CD4-positive, alpha-beta T cell treated with Interleukin-17A for 1 hour (primary cell): ENCODE data around the gene SNAI3.
A peak's percentile ranks its signal among the peaks of the same experiment; 100 is the strongest.

ENCODE experiments used
- DNase-seq: peaks from one replicate; pipeline ENCODE4 v3.0.0-alpha.2; 2020

Gene SNAI3

DNA sequence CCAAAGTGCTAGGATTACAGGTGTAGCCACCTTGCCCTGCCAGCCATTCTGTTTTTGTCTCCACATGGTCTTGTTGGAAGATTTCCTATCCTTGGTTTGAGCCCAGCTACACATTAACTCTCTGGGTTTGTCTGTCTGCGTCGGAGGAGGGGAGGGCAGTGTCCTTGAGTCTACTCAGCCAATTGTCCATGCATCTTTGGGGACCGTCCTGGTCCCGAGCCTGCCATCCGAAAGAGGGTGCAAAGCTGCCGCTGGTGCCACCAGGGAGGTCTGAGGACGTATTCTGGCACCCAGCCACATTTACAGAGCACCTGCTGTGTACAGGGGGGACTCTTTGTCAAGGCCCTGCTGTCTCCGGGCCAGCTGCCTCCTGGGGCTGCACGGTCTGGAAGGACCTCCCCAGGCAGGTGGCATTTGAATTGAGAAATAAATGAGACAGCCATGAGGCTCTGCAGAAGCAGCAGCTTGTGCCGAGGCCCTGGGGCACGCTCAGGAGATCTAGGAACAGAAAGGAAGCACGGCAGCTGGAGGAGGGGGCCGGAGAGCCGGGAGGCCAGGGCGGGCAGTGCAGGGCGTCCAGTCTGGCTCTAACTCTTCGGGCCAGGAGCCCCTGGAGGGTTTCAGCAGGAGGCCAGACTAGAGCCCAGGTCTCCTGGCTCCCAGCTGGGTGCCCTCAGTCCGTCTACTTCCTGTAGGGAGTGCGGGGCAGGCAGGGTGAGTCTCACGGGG lies 36.9 kb downstream of the SNAI3 start:
- DNase-seq, result no peak

DNA sequence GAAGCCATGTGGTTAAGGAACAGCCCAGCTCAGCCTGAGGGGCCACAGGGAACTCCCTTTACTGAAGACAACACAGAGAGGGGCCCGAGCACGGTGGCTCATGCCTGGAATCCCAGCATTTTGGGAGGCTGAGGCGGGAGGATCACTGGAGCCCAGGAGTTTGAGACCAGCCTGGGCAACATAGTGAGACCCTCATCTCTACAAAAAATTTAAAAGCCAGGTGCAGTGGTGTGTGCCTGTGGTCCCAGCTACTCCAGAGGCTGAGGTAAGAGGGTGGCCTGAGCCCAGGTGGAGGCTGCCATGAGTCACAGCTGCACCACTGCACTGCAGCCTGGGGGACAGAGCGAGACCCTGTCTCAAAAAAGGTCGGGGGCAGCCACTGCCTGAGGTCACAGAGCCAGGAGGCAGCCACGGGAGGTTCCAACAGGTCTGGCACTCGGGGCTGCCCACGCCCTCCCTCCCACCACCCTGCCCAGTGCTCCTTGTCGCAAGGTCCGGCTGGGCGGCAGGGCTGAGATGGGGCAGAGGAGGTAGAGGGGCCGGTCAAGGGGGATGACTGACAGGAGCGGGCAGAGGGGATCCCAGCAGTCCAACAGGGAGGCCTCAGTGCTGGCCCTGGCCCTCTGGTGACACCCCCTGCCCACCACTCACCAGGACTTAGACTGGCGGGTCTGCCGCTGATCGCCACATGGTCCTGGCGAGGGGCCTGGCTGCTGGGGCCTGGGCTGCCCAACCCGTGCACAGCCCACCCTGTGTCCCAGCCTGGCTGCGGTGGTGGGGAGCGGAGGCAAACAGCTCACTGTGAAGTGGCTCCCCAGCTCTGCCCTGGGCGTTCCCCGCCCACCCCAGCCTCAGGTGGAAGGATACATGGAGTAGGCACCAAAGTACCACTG lies 38.9 kb downstream of the SNAI3 start:
- no peak for DNase-seq

DNA sequence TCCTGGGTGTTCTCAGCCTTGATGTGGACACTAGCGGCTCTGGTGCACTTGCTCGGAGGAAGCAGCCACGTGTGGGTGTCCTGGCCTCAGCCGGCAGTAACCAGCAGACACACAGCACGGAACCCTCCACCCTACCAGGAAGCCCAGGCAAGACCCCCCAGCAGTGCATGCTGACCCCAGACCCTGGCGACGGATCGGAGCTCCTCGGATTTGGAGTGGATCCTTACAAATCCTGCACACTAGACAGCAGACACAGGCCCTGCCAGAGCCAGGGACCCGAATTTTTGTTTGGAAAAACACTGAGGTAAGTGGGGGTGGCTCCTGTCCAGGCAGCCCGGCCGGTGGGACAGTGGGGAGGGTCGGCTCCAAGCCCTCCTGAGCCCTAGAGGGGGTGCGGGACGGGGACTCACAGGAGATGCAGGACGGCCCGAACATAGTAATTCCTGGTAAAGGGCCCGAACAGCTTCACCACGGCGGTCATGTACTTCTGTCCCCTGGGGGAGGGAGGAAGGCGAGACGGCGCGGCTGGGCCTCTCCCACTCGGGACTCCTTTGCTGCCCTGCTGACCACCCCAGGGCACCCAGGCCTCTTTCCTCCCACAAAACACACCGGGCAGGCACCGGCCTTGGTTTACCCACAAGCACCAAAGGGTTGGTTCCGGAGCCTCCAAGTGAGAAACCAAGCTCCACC lies 39.8 kb downstream of the SNAI3 start:
- no peak for DNase-seq

DNA sequence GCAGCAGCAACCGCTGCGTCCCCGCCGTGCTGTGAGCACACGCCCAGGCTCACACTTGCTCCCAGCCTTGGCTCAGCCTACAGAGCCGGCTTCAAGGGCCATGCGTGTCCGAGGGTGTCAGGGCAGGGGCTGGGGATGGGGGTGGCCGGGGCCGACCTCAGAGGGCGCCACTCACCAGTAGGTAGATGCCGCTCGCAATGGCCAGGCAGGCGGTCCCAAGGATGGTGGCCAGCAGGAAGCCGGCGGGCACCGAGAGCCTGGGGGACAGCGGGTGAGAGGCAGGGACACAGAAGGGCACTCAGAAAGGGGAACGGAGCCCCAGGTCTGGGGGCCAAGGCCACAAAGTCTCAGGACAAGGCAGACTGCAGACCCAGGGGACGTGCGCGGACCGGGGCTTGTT lies 40.4 kb downstream of the SNAI3 start:
- DNase-seq, result no peak

DNA sequence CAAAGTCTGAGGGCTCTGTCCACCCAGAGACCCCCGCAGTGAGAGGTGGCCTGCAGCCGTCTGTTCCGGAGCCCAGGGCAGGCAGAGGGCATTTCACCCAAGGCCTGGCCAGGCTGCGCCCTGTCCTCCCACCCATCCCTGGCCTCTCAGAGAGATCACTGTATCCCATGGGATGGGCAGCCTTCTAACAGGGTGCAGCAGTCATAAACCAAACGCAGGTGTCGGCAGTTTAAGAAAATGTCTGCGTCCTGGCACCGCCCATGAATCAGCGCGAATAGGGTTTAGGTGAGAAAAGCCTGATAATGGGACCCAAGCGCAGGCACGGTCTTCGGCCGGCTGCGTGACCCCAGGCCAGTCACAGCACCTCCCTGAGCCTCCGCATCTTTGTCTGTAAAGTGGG lies 40.9 kb downstream of the SNAI3 start:
- DNase-seq, result no peak

DNA sequence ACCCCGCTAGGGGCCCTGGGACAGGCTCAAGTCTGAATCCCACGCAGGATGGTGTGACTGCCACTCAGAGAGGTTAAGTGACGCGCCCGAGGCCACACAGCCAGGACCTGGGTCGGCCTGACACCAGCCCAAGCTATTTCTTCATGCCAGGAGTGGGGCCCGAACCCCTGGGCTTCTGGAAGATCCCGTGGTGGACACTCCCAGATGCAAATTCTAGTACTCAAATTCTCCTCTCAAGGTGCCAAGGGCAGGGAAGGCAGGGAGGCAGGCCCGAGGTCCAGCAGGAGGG lies 42.7 kb downstream of the SNAI3 start:
- no peak for DNase-seq

DNA sequence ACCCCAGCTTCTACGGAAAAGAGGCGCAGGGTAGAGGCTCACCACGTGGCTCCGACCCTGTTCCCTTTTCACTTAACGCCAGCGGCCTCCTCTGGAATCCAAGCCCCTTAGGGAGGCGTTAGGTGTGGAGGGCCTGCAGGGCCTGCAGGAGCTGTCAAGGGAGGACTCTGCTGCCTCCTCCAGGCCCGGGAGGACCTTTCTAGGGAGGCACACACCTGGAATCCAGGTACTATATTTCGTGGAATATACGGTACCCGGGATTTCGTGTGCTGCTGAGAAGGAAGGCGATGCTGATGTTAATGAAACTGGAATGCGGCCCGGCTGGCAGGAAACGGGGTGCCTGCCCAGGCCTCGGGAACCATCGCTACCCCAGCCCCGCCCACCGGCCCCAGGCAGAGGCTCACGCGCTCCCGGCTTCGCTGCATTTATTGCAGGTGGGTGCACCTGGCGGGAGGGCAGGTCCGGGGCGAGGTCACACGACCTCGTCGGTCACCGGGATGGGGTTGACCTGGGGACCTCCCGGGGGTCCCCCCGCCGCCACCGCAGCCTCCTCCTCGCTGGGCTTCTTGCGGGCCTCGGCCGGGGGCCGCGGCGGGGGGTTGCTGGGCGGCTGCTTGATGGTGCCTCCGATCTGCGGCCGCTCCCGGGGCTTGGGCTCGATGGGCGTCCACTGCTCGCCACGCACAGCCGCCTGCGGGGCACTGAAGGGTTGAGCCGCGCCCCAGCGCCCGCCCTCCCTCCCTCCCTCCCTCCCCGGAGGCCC lies 43.2 kb downstream of the SNAI3 start:
- no peak for DNase-seq

DNA sequence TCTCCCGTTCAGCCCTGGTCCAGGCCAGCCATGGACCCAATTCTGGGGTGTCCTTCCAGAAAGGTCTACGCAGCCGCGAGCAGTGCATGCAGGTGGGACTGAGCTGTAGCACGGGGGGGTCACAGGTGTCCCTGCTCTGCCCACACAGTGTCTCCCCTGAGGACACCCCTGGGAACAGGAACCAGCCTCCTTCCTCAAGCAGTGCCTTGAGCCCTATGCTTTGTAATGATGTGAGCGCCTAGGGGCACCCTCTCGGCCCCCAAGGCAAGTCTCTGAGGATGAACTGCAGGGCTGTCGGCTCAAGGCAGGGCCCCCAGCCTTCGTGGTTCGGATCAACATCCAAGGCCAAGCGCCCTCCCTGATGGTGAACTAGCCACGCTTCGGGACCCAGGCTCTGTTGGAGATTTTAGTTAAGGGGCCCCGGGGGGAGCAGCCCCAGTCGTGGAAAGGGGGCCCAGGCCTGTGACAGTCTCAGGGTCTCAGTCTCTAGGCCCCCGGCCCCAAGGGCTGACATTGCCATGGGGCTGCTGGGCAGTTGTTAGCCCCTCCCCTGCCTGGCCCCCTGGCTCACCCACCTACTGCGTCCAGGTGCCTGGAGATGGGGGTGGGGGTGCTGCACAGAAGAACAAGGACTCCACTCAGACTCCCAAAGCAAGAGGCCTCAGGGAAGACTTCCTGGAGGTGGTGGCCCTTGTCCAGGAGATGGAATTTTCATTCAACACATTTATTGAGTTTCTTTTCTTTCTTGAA lies 45.6 kb downstream of the SNAI3 start:
- DNase-seq, result no peak

DNA sequence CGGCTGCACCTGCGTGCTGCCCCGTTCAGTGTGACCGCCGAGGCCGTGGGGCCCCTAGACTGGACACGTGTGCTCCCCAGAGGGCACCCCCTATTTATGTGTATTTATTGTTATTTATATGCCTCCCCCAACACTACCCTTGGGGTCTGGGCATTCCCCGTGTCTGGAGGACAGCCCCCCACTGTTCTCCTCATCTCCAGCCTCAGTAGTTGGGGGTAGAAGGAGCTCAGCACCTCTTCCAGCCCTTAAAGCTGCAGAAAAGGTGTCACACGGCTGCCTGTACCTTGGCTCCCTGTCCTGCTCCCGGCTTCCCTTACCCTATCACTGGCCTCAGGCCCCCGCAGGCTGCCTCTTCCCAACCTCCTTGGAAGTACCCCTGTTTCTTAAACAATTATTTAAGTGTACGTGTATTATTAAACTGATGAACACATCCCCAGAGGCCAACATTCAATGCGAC lies 46.2 kb downstream of the SNAI3 start:
- DNase-seq, result no peak

DNA sequence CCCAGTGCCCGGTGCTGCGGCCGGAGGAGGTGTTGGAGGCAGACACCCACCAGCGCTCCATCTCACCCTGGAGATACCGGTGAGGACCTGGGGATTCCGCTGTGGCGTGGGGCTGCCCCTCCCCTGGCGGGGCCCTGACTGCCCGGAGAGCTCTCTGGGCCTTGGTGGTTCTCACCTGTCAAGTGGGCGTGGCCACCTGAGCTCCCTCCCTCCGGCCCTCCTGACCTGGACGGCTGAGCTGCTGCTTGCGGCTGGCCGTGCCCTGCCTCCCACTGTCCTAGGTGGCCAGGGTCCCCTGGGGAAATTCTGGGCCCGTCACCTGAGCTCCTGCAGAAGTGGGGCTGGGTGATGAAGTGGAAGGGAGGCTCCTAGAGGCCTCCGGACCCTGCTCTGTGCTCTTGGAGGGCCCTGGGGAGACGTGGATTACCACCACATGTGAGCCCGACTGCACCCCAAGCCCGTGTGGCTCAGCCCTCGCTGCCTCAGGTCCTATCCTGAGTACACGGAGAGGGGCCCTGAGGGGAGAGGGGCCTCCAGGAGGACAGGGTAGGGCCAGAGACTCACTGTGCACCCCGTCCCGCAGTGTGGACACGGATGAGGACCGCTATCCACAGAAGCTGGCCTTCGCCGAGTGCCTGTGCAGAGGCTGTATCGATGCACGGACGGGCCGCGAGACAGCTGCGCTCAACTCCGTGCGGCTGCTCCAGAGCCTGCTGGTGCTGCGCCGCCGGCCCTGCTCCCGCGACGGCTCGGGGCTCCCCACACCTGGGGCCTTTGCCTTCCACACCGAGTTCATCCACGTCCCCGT lies 46.9 kb downstream of the SNAI3 start:
- no peak for DNase-seq

DNA sequence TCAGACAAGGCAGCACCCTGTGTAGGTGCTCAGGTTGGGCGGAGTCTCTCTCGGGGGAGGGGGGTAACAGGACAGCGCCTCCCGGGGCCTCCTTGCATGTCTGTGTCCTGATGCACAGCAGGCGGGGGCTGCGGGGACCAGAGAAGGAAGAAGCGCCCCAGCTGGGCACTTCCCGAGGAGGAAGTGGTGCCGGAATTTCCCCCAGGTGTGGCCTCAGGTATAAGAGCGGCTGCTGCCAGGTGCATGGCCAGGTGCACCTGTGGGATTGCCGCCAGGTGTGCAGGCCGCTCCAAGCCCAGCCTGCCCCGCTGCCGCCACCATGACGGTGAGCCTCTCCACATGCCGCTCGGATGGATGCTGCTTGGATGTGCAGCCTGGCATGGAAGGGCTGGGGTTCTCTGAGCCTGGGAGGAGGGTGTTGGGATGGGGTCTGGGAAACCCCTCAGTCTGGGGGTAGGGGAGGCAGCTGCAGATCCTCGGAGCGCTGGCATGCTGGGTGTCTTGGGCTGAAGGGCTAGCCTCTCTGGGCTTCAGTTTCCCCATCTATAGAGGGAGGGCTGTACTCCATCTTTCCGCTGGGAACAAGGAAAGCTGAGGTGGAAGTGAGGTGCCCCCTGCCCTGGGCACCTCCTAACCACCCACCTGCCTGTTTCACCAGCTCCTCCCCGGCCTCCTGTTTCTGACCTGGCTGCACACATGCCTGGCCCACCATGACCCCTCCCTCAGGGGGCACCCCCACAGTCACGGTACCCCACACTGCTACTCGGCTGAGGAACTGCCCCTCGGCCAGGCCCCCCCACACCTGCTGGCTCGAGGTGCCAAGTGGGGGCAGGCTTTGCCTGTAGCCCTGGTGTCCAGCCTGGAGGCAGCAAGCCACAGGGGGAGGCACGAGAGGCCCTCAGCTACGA lies 47.7 kb downstream of the SNAI3 start, which contains the start of gene IL17C:
Gene IL17C (plus strand): TSS at position 250 of the 908 bp plus-strand sequence. CDS start 70 bp downstream, at position 320.
- peak; percentile 49 for DNase-seq

DNA sequence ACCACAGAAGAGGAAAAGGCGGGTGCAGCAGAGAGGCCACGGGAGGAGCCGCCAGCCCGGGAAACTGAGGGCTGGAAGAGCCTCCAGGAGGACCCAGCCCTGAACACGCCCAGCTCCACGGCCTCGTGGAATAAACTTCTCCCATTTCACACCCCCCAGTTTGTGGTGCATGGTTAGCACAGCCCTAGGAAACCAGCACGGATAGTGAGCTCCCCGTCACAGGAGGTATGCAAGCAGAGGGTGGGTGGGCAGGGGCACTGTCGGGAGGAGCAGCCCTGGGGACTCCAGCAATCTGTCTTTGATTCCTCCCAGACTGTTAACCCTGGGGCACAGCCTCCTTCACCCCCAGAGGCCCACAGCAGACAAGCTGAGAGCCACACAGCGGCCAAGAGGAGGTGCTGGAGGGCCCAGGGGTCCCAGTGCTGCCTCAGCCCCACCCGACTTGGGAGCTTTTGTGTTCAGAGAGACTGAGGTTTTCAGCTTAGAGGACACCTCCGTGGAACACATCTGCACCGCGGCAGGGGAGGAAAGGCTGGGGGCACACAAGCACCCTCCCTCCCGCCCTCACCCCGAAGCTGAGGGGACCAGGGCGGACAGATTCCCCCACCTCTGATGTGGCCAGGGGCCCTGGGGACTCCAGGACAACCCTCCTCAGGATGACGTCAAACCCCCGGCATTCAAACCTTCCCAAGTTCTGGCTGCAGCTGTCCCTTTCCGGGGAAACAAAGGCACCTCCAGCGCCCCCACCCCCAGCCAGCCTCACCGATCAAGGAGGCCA lies 49.6 kb downstream of the SNAI3 start:
- DNase-seq, result no peak

DNA sequence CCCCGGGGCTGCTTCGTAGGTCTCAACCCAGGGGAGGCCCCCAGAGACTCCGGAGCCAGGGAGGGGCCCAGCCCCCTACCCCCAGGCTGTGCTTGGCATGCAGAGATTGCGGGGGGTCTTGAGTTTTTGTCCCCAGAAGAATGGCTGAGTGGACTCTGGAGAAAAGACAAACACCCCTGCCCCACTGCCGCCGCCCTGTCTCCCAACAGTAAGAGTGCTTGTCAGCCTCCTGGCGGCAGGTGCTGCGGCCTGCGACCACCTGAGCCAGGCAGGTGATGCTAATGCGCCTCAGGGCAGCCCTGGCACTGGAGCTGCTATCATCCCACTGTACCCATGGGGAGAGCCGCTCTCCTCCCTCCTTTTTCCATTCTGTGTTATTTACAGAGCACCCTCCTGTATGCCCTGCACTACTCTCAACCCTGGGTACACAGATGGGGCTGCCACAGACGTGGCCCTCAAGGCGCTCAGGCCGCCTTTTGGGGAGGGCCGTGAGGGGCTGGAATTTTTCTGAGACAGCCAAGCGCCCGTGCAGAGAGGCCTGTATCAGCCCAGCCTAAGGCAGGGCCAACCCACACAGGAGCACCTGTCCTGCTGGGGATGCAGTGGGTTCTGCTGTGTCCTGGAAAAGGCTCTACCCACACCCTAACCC lies 50.5 kb downstream of the SNAI3 start:
- no peak for DNase-seq

DNA sequence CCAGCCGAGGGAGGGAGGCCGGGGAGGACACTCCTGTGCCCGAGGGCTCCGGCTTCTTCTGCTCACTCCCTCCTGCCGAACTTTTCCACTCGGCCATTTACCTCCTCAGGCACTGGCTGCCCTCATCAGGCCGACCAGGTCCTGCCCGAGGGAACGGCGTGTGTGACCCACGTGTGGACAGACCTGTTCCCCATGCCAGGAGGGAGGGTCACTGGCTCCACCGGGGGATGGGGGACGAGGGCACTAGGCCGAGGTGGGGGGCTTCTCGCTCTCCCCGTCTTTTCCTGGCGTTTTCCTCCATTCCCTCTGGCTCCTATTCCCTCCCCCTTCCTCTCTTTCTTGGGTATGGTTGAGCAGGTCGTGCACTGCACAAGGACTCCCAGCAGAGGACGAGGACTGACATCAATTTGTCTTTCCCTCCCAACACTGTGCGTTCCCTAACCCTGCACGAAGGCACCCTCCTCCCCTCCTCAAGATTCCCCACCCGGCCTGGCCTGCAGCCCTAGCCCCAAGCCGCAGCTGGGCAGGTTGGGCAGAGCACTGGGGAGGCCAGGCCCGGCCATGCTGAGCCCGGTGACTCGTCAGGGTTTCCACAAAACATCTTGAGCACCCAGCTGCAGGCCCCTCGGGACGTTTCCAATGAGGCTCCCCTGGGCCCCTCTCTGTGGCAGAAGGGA lies 51.2 kb downstream of the SNAI3 start:
- DNase-seq, result no peak

DNA sequence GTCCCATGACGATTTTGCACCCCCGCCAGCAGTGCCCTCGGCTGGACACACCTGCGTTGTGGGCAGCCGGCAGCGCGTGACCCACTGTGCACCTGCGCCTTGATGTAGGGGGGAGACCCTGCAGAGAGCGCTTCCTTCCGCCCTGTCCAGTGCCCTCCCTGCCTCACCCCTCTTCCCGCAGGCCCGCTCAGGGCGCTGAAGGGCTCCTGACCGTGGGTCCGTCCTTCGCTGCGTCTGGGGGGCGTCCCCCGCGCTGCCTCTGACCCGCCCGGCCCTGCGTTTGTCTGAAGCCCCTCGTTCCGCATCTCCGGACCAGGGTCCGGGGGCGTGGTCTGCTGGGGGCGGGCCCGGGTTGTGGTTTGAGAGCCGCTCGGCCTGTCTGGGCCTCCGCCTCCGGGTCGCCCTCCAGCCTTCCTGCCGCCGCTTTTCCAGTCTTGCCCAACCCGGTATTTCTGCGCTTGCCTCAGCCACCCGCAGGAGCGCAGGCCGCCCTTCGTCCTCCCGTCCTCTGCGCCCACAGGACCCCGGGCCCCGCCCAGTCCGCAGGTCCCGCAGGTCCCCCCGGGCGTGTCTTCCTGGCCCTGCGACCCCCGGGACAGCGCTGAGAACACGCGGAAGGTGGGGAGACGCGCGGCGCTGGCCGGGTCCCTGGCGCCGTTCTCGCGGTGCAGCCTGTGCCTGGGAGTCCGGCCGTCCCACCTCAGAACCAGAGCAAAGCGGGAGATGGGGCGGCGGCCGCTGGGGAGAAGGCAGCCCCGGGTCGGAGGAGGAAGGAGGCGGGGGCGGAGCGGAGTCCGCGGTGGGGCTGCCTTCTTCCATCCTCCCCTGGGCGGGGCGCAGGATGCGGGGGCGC lies 51.9 kb downstream of the SNAI3 start:
- peak; percentile 56 for DNase-seq

DNA sequence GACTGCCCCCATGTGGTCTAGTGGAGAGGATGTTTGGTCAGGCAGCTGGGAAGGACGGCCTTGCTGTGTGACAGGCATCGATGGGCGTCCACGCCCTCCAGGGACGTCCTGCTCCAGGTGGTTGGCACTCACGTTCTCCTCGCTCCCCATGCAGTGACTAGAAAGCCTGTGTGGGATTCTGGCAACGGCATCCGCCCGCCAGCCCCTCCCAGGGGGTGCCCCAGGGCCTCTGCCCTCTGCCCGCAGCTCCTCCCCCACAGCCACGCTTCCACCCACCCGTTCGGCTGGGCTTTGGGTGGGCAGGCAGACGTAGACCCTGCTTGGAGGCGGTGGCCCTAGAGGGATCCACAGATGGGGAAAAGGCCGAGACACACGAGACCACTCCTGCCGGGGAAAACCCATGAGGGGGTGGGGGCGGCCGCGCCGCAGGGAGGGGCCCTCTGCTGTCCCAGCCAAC lies 52.6 kb downstream of the SNAI3 start:
- peak; percentile 71 for DNase-seq

DNA sequence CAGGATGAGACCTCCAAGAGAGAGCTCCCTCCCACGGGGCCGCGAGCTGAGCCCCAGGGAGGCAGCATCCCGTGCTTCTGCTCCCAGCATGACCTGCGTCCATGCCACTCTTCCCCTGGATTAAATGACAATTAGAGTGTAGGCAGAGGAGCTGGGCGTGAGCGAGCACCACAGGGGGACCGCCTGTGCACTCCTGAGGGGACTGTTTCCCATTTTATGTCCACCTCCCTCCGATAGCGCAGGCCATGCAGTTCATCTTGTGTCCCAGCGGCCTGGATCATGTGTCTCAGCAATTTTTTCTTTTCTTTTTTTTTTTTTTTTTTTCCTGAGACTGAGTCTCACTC lies 53.7 kb downstream of the SNAI3 start:
- no peak for DNase-seq
